Duodenal mucosa (tissue), 2 donors: ENCODE data around the gene ITGB2.

Experiments used
- H3K27ac ChIP-seq: one replicate; pipeline ENCODE4 v1.7.0; 2013; ENCODE audit warnings: low read depth, low read length
- H3K27me3 ChIP-seq, 2 donors: one replicate each; pipeline ENCODE4 v1.7.0; 2013; ENCODE audit warnings: low read length in 2 of 2, control low read depth in 1 of 2; ENCODE audit not compliant: insufficient read depth in 2 of 2, control insufficient read depth in 1 of 2
- H3K36me3 ChIP-seq, 2 donors: one replicate each; pipeline ENCODE4 v1.7.0; 2013; ENCODE audit warnings: low read length in 2 of 2, control low read depth in 1 of 2; ENCODE audit not compliant: insufficient read depth in 2 of 2, control insufficient read depth in 1 of 2
- H3K4me1 ChIP-seq, 2 donors: one replicate each; pipeline ENCODE4 v1.7.0; 2013; ENCODE audit warnings: low read length in 2 of 2, control low read depth in 1 of 2; ENCODE audit not compliant: insufficient read depth in 2 of 2, control insufficient read depth in 1 of 2
- H3K4me3 ChIP-seq, 2 donors: one replicate each; pipeline ENCODE4 v1.7.0; 2013; ENCODE audit warnings: low read length in 2 of 2, low read depth in 1 of 2
- H3K9ac ChIP-seq, 2 donors: one replicate each; pipeline ENCODE4 v1.7.0; 2013; ENCODE audit warnings: low read length in 2 of 2, low read depth in 1 of 2
- H3K9me3 ChIP-seq, 2 donors: one replicate each; pipeline ENCODE4 v1.7.0; 2013; ENCODE audit warnings: low read length in 2 of 2, control low read depth in 1 of 2; ENCODE audit not compliant: control insufficient read depth in 1 of 2

The ITGB2 gene

GRCh38 chr21:44902268-44903049 is 18.2 kb downstream of the ITGB2 start:
- Histone ChIP-seq H3K4me1 (peaks cover 8 to 10% of the 10 kb centered on the region in 2 donors), H3K4me3 (no peak overlapping the region), H3K27me3 (peaks cover 0 to 6% of the 10 kb centered on the region in 2 donors), H3K9me3 (no peaks in the 10 kb centered on the region), H3K9ac (no peak overlapping the region), H3K27ac (no peak overlapping the region), H3K36me3 (peaks cover 6 to 28% of the 10 kb centered on the region in 2 donors)

- Histone ChIP-seq H3K27me3 (peaks cover 0 to 6% of the 10 kb centered on the region in 2 donors), H3K9ac (no peak overlapping the region), H3K4me3 (no peak overlapping the region), H3K36me3 (peaks cover 6 to 28% of the 10 kb centered on the region in 2 donors), H3K9me3 (no peaks in the 10 kb centered on the region), H3K27ac (no peak overlapping the region), H3K4me1 (peaks cover 11 to 15% of the 10 kb centered on the region in 2 donors)
Measured at GRCh38 chr21:44901391-44902074, 19.2 kb downstream of the ITGB2 start.

- peaks cover 6 to 28% of the 10 kb centered on the region in 2 donors for H3K36me3 ChIP-seq
- no peaks in the 10 kb centered on the region for H3K9me3 ChIP-seq
- H3K4me3 ChIP-seq, result no peak overlapping the region
- no peak overlapping the region for H3K9ac ChIP-seq
- H3K4me1 ChIP-seq, result peaks cover 11 to 15% of the 10 kb centered on the region in 2 donors
- peaks cover 0 to 6% of the 10 kb centered on the region in 2 donors for H3K27me3 ChIP-seq
- no peak overlapping the region for H3K27ac ChIP-seq
Measured at GRCh38 chr21:44900559-44901251, 20.0 kb downstream of the ITGB2 start.

- Histone ChIP-seq H3K4me1 (peaks cover 11 to 15% of the 10 kb centered on the region in 2 donors), H3K9me3 (no peaks in the 10 kb centered on the region), H3K9ac (no peak overlapping the region), H3K27ac (no peak overlapping the region), H3K27me3 (peaks cover 0 to 6% of the 10 kb centered on the region in 2 donors), H3K36me3 (peaks cover 6 to 28% of the 10 kb centered on the region in 2 donors), H3K4me3 (no peak overlapping the region)
Measured at GRCh38 chr21:44899768-44900558, 20.7 kb downstream of the ITGB2 start.

DNA sequence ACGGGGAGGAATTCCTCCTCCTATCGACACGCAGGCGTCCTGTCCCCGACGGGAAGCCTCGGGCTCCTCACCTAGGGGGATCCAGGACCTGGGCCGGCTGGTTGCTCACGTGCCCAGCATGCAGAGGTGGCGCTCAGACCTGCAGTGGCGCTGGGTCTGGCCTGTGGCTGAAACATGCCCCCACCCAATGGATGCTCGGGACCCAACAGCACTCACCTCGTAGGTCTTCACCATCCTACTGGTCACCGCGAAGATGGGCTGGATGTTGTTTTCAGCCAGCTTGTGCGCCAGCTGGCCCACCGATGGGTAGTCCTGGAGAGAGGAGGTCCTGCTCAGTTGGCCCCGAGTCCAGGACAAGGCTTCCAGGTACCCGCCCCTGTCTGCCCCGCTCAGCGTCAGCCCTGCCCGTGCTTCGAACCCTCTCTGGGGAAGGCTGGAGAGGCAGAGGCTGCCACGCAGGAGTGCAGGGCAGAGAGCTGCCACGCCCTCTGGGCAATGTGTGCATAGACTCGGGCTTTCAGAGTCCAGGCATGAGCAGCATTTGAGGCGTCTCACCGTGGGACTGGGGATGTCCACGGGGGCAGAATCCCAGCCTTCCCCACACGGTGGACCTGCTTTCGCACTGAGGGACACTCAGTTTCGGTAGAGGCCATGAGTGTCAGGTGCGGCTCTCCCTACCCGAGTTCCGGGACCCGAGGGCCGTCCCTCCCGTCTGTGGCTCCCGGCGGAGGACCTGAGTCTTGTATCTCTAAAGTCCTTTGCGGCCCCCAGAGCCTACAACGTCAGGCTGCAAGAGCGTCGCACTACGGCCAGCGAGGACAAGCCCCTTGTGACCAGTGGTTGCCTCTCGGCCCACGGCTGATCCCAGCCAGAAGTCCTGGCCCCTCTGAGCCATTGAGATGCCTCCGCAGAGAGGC is 21.6 kb downstream of the ITGB2 start:
- no peak overlapping the region for H3K9ac ChIP-seq
- peaks cover 11 to 15% of the 10 kb centered on the region in 2 donors for H3K4me1 ChIP-seq
- H3K36me3 ChIP-seq, result peaks cover 6 to 28% of the 10 kb centered on the region in 2 donors
- H3K4me3 ChIP-seq, result no peak overlapping the region
- no peak overlapping the region for H3K27ac ChIP-seq
- H3K27me3 ChIP-seq, result peaks cover 0 to 6% of the 10 kb centered on the region in 2 donors
- H3K9me3 ChIP-seq, result no peaks in the 10 kb centered on the region

- H3K9me3 ChIP-seq, result no peaks in the 10 kb centered on the region
- H3K4me3 ChIP-seq, result no peak overlapping the region
- peaks cover 6 to 28% of the 10 kb centered on the region in 2 donors for H3K36me3 ChIP-seq
- H3K9ac ChIP-seq, result no peak overlapping the region
- peaks cover 11 to 15% of the 10 kb centered on the region in 2 donors for H3K4me1 ChIP-seq
- no peak overlapping the region for H3K27ac ChIP-seq
- H3K27me3 ChIP-seq, result peaks cover 0 to 6% of the 10 kb centered on the region in 2 donors
Measured at GRCh38 chr21:44898011-44898488, 22.6 kb downstream of the ITGB2 start.

- Histone ChIP-seq H3K4me3 (no peak overlapping the region), H3K9ac (no peak overlapping the region), H3K27ac (no peak overlapping the region), H3K36me3 (peaks cover 6 to 24% of the 10 kb centered on the region in 2 donors), H3K9me3 (no peaks in the 10 kb centered on the region), H3K27me3 (peaks cover 0 to 6% of the 10 kb centered on the region in 2 donors), H3K4me1 (peaks cover 11 to 15% of the 10 kb centered on the region in 2 donors)
Measured at GRCh38 chr21:44897326-44898010, 23.2 kb downstream of the ITGB2 start.

- Histone ChIP-seq H3K36me3 (peaks cover 0 to 17% of the 10 kb centered on the region in 2 donors), H3K9me3 (no peaks in the 10 kb centered on the region), H3K4me3 (no peak overlapping the region), H3K27ac (no peak overlapping the region), H3K4me1 (peaks cover 11 to 15% of the 10 kb centered on the region in 2 donors), H3K27me3 (peaks cover 0 to 10% of the 10 kb centered on the region in 2 donors), H3K9ac (no peak overlapping the region)
Measured at GRCh38 chr21:44896561-44897286, 24.0 kb downstream of the ITGB2 start.
